HepG2 (cell line): Measurements from ENCODE around the gene COX14. TPM values are rescaled to one million over a fixed set of nuclear protein-coding genes. Genes with fewer than 3 reads are reported as not detected.

Source experiments
- ATAC-seq: fragments of 200-7000 bp; cut with Tn5 transposase; 3 replicates; pipeline ENCODE4 v1.9.1; 2020; ENCODE audit warnings: mild to moderate bottlenecking, moderate library complexity
- BruUV-seq: library from RNA; stranded (reverse); fragments of 400-500 nt; replicated peaks from 2 replicates; lab custom pipeline; 2021; lab: Mats Ljungman, UMichigan
- CTCF ChIA-PET: fragments of 300-600 bp; formaldehyde crosslinking; extraction: SDS; loops from one replicate; lab custom pipeline; 2021; ENCODE audit warnings: low total read pairs, inconsistent platforms, low intra/inter-chr PET ratio; lab: Yijun Ruan, JAX
- POLR2A ChIA-PET: fragments of 350-600 bp; sonication (Branson Sonifier 250); formaldehyde crosslinking; loops from one replicate; lab custom pipeline; 2020; ENCODE audit warnings: antibody characterized with exemption, inconsistent platforms; lab: Yijun Ruan, JAX
- DNase-seq: peaks from one replicate; pipeline ENCODE4 v3.0.0-alpha.2; 2015; ENCODE audit warnings: low spot score
- FAIRE-seq: peaks from 3 replicates; lab custom pipeline; 2011; peaks lifted over from hg19 to GRCh38; lab: Jason Lieb, UNC
- H2AFZ ChIP-seq: one replicate; pipeline ENCODE4 v1.6.1; 2011; ENCODE audit warnings: low read length, inconsistent platforms
- H3K27ac ChIP-seq: fragments of 300-600 bp; 3 replicates; pipeline ENCODE4 v1.8.0; 2011; ENCODE audit warnings: mixed run types, mild to moderate bottlenecking, mixed read lengths, low read length, inconsistent platforms; ENCODE audit not compliant: insufficient read depth; ENCODE audit errors: extremely low read length
- H3K27me3 ChIP-seq, 2 experiments: fragments of 200-600 bp in 1 of 2; 2 replicates in 1 of 2; 3 replicates in 1 of 2; pipeline versions ENCODE4 v1.6.0 to v1.8.0; 2011; ENCODE audit warnings: low read length in 2 of 2, mild to moderate bottlenecking in 2 of 2, moderate library complexity in 2 of 2, inconsistent platforms in 1 of 2; ENCODE audit not compliant: insufficient read depth in 2 of 2, control insufficient read depth in 1 of 2
- H3K36me3 ChIP-seq, 2 experiments: fragments of 200-600 bp in 1 of 2; replicated peaks in 1 of 2; 2 replicates in 1 of 2; 3 replicates in 1 of 2; pipeline versions ENCODE4 v1.5.1 to v1.8.0; 2011; ENCODE audit warnings: low read length in 2 of 2, inconsistent platforms in 1 of 2; ENCODE audit not compliant: insufficient read depth in 2 of 2, control insufficient read depth in 1 of 2
- H3K4me1 ChIP-seq: 2 replicates; pipeline ENCODE4 v1.5.1; 2012; ENCODE audit warnings: low read length, inconsistent platforms; ENCODE audit not compliant: insufficient read depth
- H3K4me2 ChIP-seq: 2 replicates; pipeline ENCODE4 v1.6.0; 2011; ENCODE audit warnings: low read depth, low read length, inconsistent platforms
- H3K4me3 ChIP-seq, 3 experiments: fragments of 200-600 bp in 1 of 3; sonication (generic), shearing (Covaris generic) in 1 of 3; replicated peaks in 1 of 3; 2 replicates each; pipeline ENCODE4 v1.5.1; 2011 to 2016; ENCODE audit warnings: low read length in 3 of 3, inconsistent platforms in 2 of 3, low read depth in 2 of 3, mild to moderate bottlenecking in 2 of 3, control low read depth in 1 of 3, mixed read lengths in 1 of 3; ENCODE audit not compliant: insufficient read depth in 1 of 3
- H3K79me2 ChIP-seq: one replicate; pipeline ENCODE4 v1.6.1; 2011; ENCODE audit warnings: low read length, inconsistent platforms; ENCODE audit not compliant: insufficient read depth
- H3K9ac ChIP-seq: 2 replicates; pipeline ENCODE4 v1.6.0; 2011; ENCODE audit warnings: mild to moderate bottlenecking, low read depth, low read length, inconsistent platforms; ENCODE audit not compliant: insufficient read depth
- H3K9me3 ChIP-seq: 2 replicates; pipeline ENCODE4 v1.5.1; 2012; ENCODE audit warnings: mild to moderate bottlenecking, low read length
- H4K20me1 ChIP-seq: 2 replicates; pipeline ENCODE4 v1.6.0; 2011; ENCODE audit warnings: inconsistent platforms, mild to moderate bottlenecking, low read length, moderate library complexity; ENCODE audit not compliant: insufficient read depth
- ATF5 ChIP-seq: sonication (generic); formaldehyde crosslinking; IDR thresholded peaks from 2 replicates; pipeline ENCODE4 v1.4.0; 2020; ENCODE audit warnings: mild to moderate bottlenecking, low read depth, missing genetic modification reagents
- FOXK2 ChIP-seq: fragments of 450-650 bp; IDR thresholded peaks from 2 replicates; pipeline ENCODE4 v1.6.1; 2016
- HNRNPH1 ChIP-seq: fragments of 200-400 bp; formaldehyde crosslinking; optimal IDR thresholded peaks from 2 replicates; pipeline ENCODE3; 2017; ENCODE audit warnings: mild to moderate bottlenecking, low read depth, low read length
- HOXD1 ChIP-seq: sonication (generic); formaldehyde crosslinking; IDR thresholded peaks from 2 replicates; pipeline ENCODE4 v1.5.0; 2020; ENCODE audit warnings: missing genetic modification reagents
- PCBP2 ChIP-seq: fragments of 200-400 bp; formaldehyde crosslinking; optimal IDR thresholded peaks from 2 replicates; pipeline ENCODE3; 2018; ENCODE audit warnings: low read length, low read depth; ENCODE audit not compliant: poor library complexity, severe bottlenecking
- STAT6 ChIP-seq: sonication (generic); formaldehyde crosslinking; IDR thresholded peaks from 2 replicates; pipeline ENCODE4 v1.4.0; 2020; ENCODE audit warnings: missing genetic modification reagents, mild to moderate bottlenecking, borderline replicate concordance
- ZBTB14 ChIP-seq: sonication (generic); formaldehyde crosslinking; IDR thresholded peaks from 2 replicates; pipeline ENCODE4 v1.4.0; 2020; ENCODE audit warnings: missing genetic modification reagents
- ZBTB37 ChIP-seq: sonication (generic); formaldehyde crosslinking; IDR thresholded peaks from 2 replicates; pipeline ENCODE4 v1.4.0; 2020; ENCODE audit warnings: mild to moderate bottlenecking, missing genetic modification reagents
- ZEB1 ChIP-seq: IDR thresholded peaks from 2 replicates; pipeline ENCODE4 v1.6.1; 2012; ENCODE audit warnings: mild to moderate bottlenecking, low read depth, inconsistent platforms; ENCODE audit not compliant: insufficient replicate concordance
- ZNF24 ChIP-seq: fragments of 450-650 bp; IDR thresholded peaks from 2 replicates; pipeline ENCODE4 v1.6.1; 2017; ENCODE audit warnings: antibody characterized with exemption, mild to moderate bottlenecking
- ZNF564 ChIP-seq: sonication (generic); formaldehyde crosslinking; IDR thresholded peaks from 2 replicates; pipeline ENCODE4 v1.8.1; 2023; ENCODE audit warnings: mild to moderate bottlenecking, missing genetic modification reagents
- whole genome bisulfite sequencing: methylation state at CpG from one replicate; pipeline ENCODE4 v1.1.6; 2017; ENCODE audit warnings: low lambda C conversion rate; 5-methylcytosine and 5-hydroxymethylcytosine counted together
- in situ Hi-C: cut with HindIII; loops from 2 replicates; pipeline ENCODE4 v1.10.0; 2017; ENCODE audit warnings: low pct_unique_long_range_greater_than_20kb; ENCODE audit not compliant: extremely low pct_ligation_motif_present
- intact Hi-C: fragments of 100-400 bp; cut with micrococcal nuclease; formaldehyde crosslinking; loops from one replicate; pipeline ENCODE4 v1.10.0; 2022; ENCODE audit not compliant: unreplicated experiment
- polyA plus RNA-seq, 8 experiments: library from polyadenylated mRNA; depleted of rRNA in 3 of 8; stranded (reverse) in 7 of 8; unstranded in 1 of 8; fragments of >200 nt; fragmentation: Illumina TruSeq in 4 of 8; extraction: Trizol in 4 of 8; gene quantifications; 2 replicates each; pipeline versions ENCODE4 v1.2.1 to v1.2.3, GENCODE V29; 2011 to 2016; ENCODE audit warnings: low read depth in 4 of 8, missing spikeins in 1 of 8, mixed read lengths in 1 of 8; ENCODE audit not compliant: insufficient read depth in 1 of 8
- total RNA-seq, 5 experiments: library from RNA; depleted of rRNA; stranded (reverse); fragments of >200 nt; fragmentation: Illumina TruSeq; extraction: Trizol; gene quantifications; 2 replicates each; pipeline ENCODE4 v1.2.3, GENCODE V29; 2016; ENCODE audit warnings: low read depth in 1 of 5

Gene COX14
- total and polyA plus RNA-seq, 2 of the 13 experiments (the other 11 are each of a cell fraction or from before 2014, with no cell fraction given) = 53.0 to 71.6 TPM

GRCh38 chr12:50121641-50122040 lies 9.6 kb downstream of the COX14 start (continued):
- no peak for TF ChIP-seq ATF5
- TF ChIP-seq, all 625 proteins: peak for 0

GRCh38 chr12:50123203-50123602 lies 11.2 kb downstream of the COX14 start:
- ChIA-PET CTCF (no interaction called here), POLR2A (interaction anchor here (1.7 to 3.3 kb wide), 2 partner anchors 11 to 12 kb away, joined by 9 to 16 read pairs; partner anchors contain the start of gene COX14)
- FAIRE-seq (no peak), ATAC-seq (no peak)
- Histone ChIP-seq H3K9me3 (no peaks in the 10 kb centered on the region), H3K4me2 (no peak overlapping the region), H3K27ac (no peak overlapping the region), H3K9ac (no peak overlapping the region)
- WGBS = 88% methylated on average over 1 of the region's 2 CpGs
- in situ Hi-C loops = no loop called here
- TF ChIP-seq ZEB1 = no peak
- no peak for TF ChIP-seq PCBP2
- no peak for TF ChIP-seq ZBTB37 (CRISPR knock-in tag)
- TF ChIP-seq STAT6 (CRISPR knock-in tag) = no peak
- no peak for TF ChIP-seq ZNF564 (CRISPR knock-in tag)
- no peak for TF ChIP-seq HOXD1 (CRISPR knock-in tag)
- no peak for TF ChIP-seq HNRNPH1
- no peak for TF ChIP-seq ZBTB14 (CRISPR knock-in tag)
- TF ChIP-seq ZNF24 = no peak
- TF ChIP-seq FOXK2 = no peak
- TF ChIP-seq, all 625 proteins: peak for 0
- Histone ChIP-seq H2AFZ (no peak overlapping the region), H3K36me3 (peaks cover under 1 to 22% of the 10 kb centered on the region in 2 experiments; a peak in 2 of 5 replicates), H3K4me1 (no peaks in the 10 kb centered on the region), H3K27me3 (no peaks in the 10 kb centered on the region), H3K79me2 (no peaks in the 10 kb centered on the region), H4K20me1 (no peaks in the 10 kb centered on the region), H3K4me3 (no peak overlapping the region)
- intact Hi-C loops = no loop called here
- no TSS peak for BruUV-seq
- DNase-seq = no peak
